NB4 (cell line): ENCODE data around the gene NR1D2.

Experiments used
- DNase-seq: peaks from one replicate; pipeline ENCODE4 v3.0.0; 2010; ENCODE audit warnings: low read depth
- H3K4me3 ChIP-seq: one replicate; pipeline ENCODE4 v1.5.1; 2011; ENCODE audit warnings: mild to moderate bottlenecking, low read depth, low read length, moderate library complexity
- MYC ChIP-seq: IDR thresholded peaks from 2 replicates; pipeline ENCODE4 v1.6.1; 2011; ENCODE audit warnings: low read depth, low read length
- POLR2A ChIP-seq: IDR thresholded peaks from 2 replicates; pipeline ENCODE4 v1.6.1; 2011; ENCODE audit warnings: mild to moderate bottlenecking; ENCODE audit not compliant: insufficient read length; ENCODE audit errors: extremely low read depth
- TF ChIP-seq, protein P1 (sequence below): IDR thresholded peaks from one replicate; pipeline ENCODE4 v1.5.1; 2012; ENCODE audit warnings: low read depth, low read length
- TF ChIP-seq, protein P2 (sequence below): IDR thresholded peaks from 2 replicates; pipeline ENCODE4 v1.6.1; 2011; ENCODE audit warnings: low read depth, low read length

Gene NR1D2

DNA sequence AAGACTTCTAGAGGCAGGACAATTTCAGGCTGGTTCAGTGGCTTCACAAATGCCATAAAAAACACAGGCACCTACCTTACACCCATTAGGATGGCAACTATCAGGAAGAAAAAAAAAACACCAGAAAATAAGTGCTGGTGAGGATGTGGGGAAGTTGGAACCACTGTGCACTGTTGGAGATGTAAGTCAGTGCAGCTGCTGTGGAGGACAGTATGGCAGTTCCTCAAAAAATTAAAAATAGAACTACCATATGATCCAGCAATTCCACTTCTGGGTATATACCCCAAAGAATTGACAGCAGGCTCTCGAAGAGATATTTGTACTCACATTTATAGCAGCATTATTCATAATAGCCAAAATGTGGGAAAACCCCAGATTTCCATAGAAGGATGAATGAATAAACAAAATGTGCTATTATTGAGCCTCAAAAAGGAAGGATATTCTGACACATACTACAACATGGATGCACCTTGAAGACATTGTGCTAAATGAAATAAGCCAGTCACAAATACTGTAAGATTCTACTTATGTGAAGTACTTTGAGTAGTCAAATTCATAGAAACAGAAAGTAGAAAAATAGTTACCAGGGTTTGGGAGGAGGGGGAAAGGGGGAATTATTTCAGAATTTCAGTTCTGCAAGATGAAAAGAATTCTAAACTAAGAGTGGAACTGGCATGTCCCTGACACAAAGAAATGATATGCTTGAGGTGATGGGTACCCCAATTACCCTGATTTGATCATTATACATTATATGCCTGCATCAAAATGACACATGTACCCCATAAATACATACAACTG is 40.9 kb downstream of the NR1D2 start:
- no peak overlapping the region for H3K4me3 ChIP-seq
- no peak for DNase-seq
- TF ChIP-seq, protein P1, sequence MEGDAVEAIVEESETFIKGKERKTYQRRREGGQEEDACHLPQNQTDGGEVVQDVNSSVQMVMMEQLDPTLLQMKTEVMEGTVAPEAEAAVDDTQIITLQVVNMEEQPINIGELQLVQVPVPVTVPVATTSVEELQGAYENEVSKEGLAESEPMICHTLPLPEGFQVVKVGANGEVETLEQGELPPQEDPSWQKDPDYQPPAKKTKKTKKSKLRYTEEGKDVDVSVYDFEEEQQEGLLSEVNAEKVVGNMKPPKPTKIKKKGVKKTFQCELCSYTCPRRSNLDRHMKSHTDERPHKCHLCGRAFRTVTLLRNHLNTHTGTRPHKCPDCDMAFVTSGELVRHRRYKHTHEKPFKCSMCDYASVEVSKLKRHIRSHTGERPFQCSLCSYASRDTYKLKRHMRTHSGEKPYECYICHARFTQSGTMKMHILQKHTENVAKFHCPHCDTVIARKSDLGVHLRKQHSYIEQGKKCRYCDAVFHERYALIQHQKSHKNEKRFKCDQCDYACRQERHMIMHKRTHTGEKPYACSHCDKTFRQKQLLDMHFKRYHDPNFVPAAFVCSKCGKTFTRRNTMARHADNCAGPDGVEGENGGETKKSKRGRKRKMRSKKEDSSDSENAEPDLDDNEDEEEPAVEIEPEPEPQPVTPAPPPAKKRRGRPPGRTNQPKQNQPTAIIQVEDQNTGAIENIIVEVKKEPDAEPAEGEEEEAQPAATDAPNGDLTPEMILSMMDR: no peak
- TF ChIP-seq MYC (no peak), POLR2A (no peak)
- TF ChIP-seq, protein P2, sequence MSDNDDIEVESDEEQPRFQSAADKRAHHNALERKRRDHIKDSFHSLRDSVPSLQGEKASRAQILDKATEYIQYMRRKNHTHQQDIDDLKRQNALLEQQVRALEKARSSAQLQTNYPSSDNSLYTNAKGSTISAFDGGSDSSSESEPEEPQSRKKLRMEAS: no peak

DNA sequence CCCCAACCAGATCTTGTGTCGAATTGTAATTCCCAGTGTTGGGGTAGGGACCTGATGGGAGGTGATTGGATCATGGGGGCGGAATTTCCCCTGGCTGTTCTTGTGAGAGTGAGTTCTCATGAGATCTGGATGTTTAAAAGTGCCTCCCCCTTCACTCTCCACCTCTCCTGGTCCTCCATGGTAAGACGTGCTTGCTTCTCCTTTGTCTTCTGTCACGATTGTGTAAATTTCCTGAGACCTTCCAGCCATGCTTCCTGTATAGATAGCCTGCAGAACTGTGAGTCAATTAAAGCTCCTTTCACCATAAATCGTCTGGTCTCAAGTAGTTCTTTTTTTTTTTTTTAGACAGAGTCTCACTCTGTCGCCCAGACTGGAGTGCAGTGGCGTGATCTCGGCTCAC is 42.3 kb downstream of the NR1D2 start:
- no peak overlapping the region for H3K4me3 ChIP-seq
- TF ChIP-seq, protein P2: no peak
- no peak for TF ChIP-seq MYC
- TF ChIP-seq, protein P1: no peak
- no peak for TF ChIP-seq POLR2A
- DNase-seq: peak; percentile 44

DNA sequence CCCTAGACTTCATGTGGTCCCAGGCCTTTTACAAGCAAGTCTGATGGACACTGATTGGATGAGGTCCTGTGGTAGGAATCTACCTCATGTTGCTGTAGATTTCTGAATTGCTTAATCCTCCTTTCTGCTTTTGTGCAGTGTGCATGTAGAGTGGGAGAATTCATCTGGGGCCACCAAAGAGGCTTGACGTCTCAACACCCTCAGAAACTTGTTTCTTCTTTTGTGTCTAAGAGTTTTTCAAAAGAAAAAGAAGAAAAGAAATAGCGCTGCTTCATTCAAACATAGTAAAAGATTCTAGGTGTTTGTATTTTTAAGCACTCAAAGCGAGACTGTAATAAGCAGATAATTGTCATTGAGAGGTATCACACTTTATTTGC is 46.2 kb downstream of the NR1D2 start:
- peak; percentile 25 for DNase-seq
- TF ChIP-seq, protein P1: no peak
- TF ChIP-seq, protein P2: no peak
- H3K4me3 ChIP-seq: no peak overlapping the region

DNA sequence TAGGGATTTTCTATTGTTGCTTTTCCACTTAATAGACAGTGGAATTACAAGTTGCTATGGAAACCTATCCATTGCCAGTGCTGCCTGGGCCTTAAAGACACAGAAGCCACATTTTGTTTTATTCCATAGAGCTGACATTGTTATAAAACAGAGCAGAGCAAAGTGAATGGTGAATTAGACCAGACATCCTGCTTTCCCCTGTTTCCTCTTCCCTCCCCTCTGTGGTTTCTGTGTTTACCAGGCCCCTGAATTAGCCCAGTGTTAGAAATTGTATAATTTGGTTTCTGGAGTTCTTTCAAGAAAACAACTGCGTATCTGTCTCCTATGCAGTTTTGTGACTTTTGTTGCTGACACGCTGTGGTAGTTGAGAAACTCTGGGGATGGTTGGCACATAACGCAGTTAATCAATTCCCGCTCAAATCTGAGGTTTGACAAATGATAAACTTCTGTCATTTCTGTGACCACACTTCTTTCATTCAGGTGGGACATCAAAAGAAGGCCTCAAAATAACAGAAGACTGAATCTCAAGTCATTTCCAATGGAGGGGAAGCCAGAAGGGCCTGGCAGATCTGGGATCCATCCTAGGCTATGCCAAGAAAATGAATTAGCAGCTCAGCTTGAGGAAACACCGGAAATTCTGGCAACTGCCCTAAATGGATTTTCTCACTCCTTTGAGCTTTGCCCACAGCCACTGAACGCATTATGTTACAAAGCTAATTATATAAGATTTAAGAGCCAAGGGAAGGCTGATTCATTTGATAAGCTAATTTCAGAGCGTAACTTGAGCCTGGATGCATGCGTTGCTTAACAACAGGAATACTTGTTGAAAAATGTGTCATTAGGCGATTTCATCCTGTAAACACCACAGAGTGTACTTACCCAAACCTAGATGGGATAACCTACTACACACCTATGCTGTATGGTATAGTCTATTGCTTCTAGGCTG is 46.9 kb downstream of the NR1D2 start:
- no peak overlapping the region for H3K4me3 ChIP-seq
- TF ChIP-seq MYC (no peak), POLR2A (no peak)
- TF ChIP-seq, protein P1: no peak
- TF ChIP-seq, protein P2: no peak
- DNase-seq: peak; percentile 14

DNA sequence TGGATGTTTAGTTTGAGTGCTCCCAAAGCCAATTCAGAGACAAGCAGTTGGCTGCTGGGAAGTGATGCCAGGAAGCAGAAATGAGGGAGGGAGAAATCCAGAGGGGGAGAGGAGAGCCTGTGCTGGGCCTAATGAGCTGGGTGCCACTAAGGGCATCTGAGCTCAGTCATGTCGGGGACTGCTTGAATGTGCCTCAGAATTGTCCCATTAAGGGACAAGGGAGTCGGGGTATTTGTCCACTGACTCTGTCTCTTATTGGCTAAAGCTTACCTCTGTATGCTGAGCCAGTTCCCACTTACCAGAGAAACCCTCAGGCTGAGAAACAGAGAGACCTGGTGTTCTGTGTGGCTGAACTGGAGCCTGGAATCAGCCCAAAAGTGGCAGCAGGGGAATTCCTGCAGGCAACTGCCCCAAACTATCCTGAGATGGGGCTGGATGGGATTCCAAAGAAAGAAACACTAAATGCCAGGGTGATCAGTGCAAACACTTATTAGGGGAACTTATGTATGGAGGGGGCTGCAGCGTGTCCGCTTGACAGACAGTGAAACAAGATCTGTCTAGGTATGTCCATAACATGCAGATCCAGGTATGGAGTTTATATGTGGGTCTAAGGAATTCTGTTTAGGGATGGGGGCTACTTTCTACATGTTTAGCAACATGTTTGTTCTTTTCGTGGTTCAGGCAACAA is 48.6 kb downstream of the NR1D2 start:
- DNase-seq: no peak
- no peak for TF ChIP-seq POLR2A

DNA sequence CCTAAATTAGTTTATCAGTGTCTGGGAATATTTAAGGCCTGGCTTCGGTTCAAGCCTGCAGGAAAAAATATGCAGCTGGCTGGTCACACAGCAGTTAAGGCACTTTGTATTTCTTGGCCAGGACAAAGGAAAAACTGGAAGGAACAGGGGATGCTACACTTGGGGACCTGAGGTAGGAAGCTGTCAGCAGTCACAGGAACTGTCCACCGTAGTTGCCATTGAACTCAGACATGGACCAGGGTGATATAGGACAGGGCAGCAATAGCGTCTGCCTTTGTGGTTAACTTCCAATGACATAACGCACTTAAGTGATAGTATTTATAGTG is 49.1 kb downstream of the NR1D2 start:
- H3K4me3 ChIP-seq: no peak overlapping the region
- TF ChIP-seq, protein P1: no peak
- no peak for TF ChIP-seq POLR2A
- no peak for TF ChIP-seq MYC
- TF ChIP-seq, protein P2: no peak
- DNase-seq: no peak

More for the DNA sequence above, 48.6 kb downstream of the NR1D2 start:
- no peak overlapping the region for H3K4me3 ChIP-seq
